GM19099 (cell line): Measurements from ENCODE around the gene NRF1.

Experiments
- POLR2A ChIP-seq: IDR thresholded peaks from 3 replicates; pipeline ENCODE4 v1.6.1; 2011; ENCODE audit warnings: low read depth; ENCODE audit not compliant: insufficient read length; ENCODE audit errors: extremely low read depth

The NRF1 gene

GRCh38 chr7:129774871-129775694 is 163.6 kb downstream of the NRF1 start:
- TF ChIP-seq POLR2A = no peak

GRCh38 chr7:129775695-129776361 is 164.3 kb downstream of the NRF1 start:
- no peak for TF ChIP-seq POLR2A

GRCh38 chr7:129776362-129776722 is 164.8 kb downstream of the NRF1 start:
- no peak for TF ChIP-seq POLR2A

- TF ChIP-seq POLR2A = no peak
These were observed 165.8 kb downstream of the NRF1 start for GRCh38 chr7:129777195-129777844.

DNA sequence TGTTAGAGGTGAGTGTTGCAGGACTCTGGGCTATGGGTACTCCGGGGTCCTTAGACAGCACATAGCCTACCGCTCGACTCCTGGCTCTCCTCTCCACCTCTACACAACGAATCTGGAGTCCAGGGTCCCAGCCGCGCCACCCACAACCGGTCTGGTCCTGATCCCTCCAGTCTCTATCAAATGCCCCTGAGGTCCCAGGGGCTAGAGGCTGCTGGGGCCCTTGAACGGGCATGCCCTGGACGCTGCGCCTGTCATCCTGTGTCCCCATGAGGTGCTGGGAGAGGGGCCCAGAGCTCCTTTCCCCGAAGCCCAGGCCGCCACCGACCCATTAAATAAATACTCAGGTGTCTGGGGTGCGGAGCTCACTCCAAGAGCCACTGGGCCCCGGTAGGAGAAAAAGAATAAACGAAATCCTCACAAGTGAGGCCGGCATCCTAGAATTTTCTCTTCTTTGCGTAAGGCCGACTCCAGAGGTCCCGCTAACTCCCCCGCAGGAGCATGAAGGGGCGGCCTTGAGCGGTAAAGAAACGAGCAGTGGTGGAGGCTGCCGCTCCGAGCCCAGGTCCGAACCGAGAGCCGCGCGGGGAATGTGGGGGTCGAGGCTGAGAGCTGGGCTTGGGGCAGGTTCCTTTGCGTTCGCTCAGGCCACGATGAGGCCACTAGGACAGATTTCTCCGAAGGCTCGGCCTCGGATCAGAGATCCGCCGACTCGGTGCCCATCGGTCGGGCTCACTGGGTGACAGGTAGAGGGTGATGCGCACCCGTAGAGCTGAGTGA is 166.7 kb downstream of the NRF1 start:
- TF ChIP-seq POLR2A = no peak

- no peak for TF ChIP-seq POLR2A
These were observed 167.5 kb downstream of the NRF1 start for GRCh38 chr7:129778770-129779601.

GRCh38 chr7:129779602-129780256 is 168.2 kb downstream of the NRF1 start:
- no peak for TF ChIP-seq POLR2A

GRCh38 chr7:129780257-129780973 is 168.9 kb downstream of the NRF1 start:
- TF ChIP-seq POLR2A = no peak

- TF ChIP-seq POLR2A = no peak
These were observed 169.7 kb downstream of the NRF1 start for GRCh38 chr7:129780974-129781927.

GRCh38 chr7:129781928-129782817 is 170.7 kb downstream of the NRF1 start:
- TF ChIP-seq POLR2A = no peak
